Endodermal cell (in vitro differentiated cells): ENCODE results near the gene SIT1. TPM values are rescaled to one million over a fixed set of nuclear protein-coding genes. Genes with fewer than 3 reads are reported as not detected.

Experiments
- DNase-seq: peaks from one replicate; pipeline ENCODE4 v3.0.0-alpha.2; 2017
- H3K27ac ChIP-seq: 2 replicates; pipeline ENCODE4 v1.5.1; 2013; ENCODE audit warnings: mild to moderate bottlenecking, low read depth, low read length, moderate library complexity
- H3K27me3 ChIP-seq: 2 replicates; pipeline ENCODE4 v1.6.1; 2013; ENCODE audit warnings: mild to moderate bottlenecking, low read length, moderate library complexity; ENCODE audit not compliant: insufficient read depth, control insufficient read depth, poor library complexity, severe bottlenecking
- H3K36me3 ChIP-seq: 2 replicates; pipeline ENCODE4 v1.7.0; 2013; ENCODE audit warnings: mild to moderate bottlenecking, low read length, moderate library complexity; ENCODE audit not compliant: control insufficient read depth, insufficient read depth
- H3K4me1 ChIP-seq: one replicate; pipeline ENCODE4 v1.7.0; 2013; ENCODE audit warnings: low read length; ENCODE audit not compliant: control insufficient read depth, insufficient read depth
- H3K4me3 ChIP-seq: 2 replicates; pipeline ENCODE4 v1.5.1; 2013; ENCODE audit warnings: mild to moderate bottlenecking, low read length, moderate library complexity
- H3K9ac ChIP-seq: 2 replicates; pipeline ENCODE4 v1.6.1; 2013; ENCODE audit warnings: mild to moderate bottlenecking, low read length, moderate library complexity; ENCODE audit not compliant: poor library complexity, severe bottlenecking; ENCODE audit errors: extremely low read depth
- H3K9me3 ChIP-seq: 2 replicates; pipeline ENCODE4 v1.6.1; 2013; ENCODE audit warnings: mild to moderate bottlenecking, low read length, moderate library complexity; ENCODE audit not compliant: control insufficient read depth
- H3K27ac Mint-ChIP-seq: 2 replicates; pipeline ENCODE4 v1.8.0; 2020; ENCODE audit warnings: mixed read lengths
- H3K27me3 Mint-ChIP-seq: 2 replicates; pipeline ENCODE4 v1.8.0; 2021; ENCODE audit warnings: mild to moderate bottlenecking, mixed read lengths; ENCODE audit not compliant: insufficient read depth
- H3K36me3 Mint-ChIP-seq: 2 replicates; pipeline ENCODE4 v1.8.0; 2020; ENCODE audit warnings: low read depth, mixed read lengths
- H3K4me1 Mint-ChIP-seq: 2 replicates; pipeline ENCODE4 v1.8.0; 2020; ENCODE audit warnings: mixed read lengths
- H3K4me3 Mint-ChIP-seq: 2 replicates; pipeline ENCODE4 v1.8.0; 2020; ENCODE audit warnings: mild to moderate bottlenecking, moderate library complexity, mixed read lengths
- H3K9me3 Mint-ChIP-seq: 2 replicates; pipeline ENCODE4 v1.8.0; 2020; ENCODE audit warnings: mild to moderate bottlenecking, mixed read lengths
- WGBS, 2 experiments: methylation state at CpG; one replicate each; pipeline versions ENCODE4 v1.1.5 to v1.1.7; 2013; ENCODE audit warnings: missing lambda C conversion rate in 2 of 2, mixed read lengths in 1 of 2; ENCODE audit not compliant: insufficient coverage in 1 of 2, insufficient read length in 1 of 2; 5-methylcytosine and 5-hydroxymethylcytosine counted together
- total RNA-seq, 2 donors: library from RNA; stranded (reverse); fragmentation: NEBNext Ultra II Directional in 1 of 2; extraction: Animal tissue kit (Norgen Biotek cat#: 25700) in 1 of 2; gene quantifications; 2 replicates in 1 of 2; 3 replicates in 1 of 2; pipeline ENCODE4 v1.2.1, GENCODE V29; 2021
- TF ChIP-seq, protein P1 (sequence below): fragments of 200-600 bp; sonication (generic); conservative IDR thresholded peaks from 2 replicates; pipeline ENCODE4 v1.5.0; 2021; ENCODE audit warnings: antibody characterized with exemption, mild to moderate bottlenecking

The SIT1 gene
- total RNA-seq, 2 donors from 2014 or later: 0.22 TPM; not detected in 1

DNA sequence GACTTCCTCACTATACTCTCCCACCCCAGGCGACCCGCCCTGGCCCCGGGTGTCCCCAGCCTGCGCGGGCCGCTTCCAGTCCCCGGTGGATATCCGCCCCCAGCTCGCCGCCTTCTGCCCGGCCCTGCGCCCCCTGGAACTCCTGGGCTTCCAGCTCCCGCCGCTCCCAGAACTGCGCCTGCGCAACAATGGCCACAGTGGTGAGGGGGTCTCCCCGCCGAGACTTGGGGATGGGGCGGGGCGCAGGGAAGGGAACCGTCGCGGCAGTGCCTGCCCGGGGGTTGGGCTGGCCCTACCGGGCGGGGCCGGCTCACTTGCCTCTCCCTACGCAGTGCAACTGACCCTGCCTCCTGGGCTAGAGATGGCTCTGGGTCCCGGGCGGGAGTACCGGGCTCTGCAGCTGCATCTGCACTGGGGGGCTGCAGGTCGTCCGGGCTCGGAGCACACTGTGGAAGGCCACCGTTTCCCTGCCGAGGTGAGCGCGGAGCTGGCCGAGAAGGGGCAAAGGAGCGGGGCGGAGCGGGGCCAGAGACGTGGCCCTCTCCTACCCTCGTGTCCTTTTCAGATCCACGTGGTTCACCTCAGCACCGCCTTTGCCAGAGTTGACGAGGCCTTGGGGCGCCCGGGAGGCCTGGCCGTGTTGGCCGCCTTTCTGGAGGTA is 25.1 kb upstream of the SIT1 start:
- H3K9me3 ChIP-seq: no peaks in the 10 kb centered on the region
- peak overlapping the region; percentile 68 for H3K4me3 Mint-ChIP-seq
- peaks cover 24% of the 10 kb centered on the region for H3K27me3 Mint-ChIP-seq
- no peak overlapping the region for H3K9ac ChIP-seq
- peaks cover 18% of the 10 kb centered on the region for H3K27me3 ChIP-seq
- peak overlapping the region; percentile 61 for H3K27ac Mint-ChIP-seq
- TF ChIP-seq, protein P1, sequence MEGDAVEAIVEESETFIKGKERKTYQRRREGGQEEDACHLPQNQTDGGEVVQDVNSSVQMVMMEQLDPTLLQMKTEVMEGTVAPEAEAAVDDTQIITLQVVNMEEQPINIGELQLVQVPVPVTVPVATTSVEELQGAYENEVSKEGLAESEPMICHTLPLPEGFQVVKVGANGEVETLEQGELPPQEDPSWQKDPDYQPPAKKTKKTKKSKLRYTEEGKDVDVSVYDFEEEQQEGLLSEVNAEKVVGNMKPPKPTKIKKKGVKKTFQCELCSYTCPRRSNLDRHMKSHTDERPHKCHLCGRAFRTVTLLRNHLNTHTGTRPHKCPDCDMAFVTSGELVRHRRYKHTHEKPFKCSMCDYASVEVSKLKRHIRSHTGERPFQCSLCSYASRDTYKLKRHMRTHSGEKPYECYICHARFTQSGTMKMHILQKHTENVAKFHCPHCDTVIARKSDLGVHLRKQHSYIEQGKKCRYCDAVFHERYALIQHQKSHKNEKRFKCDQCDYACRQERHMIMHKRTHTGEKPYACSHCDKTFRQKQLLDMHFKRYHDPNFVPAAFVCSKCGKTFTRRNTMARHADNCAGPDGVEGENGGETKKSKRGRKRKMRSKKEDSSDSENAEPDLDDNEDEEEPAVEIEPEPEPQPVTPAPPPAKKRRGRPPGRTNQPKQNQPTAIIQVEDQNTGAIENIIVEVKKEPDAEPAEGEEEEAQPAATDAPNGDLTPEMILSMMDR: peak; percentile 39
- no peaks in the 10 kb centered on the region for H3K36me3 ChIP-seq
- H3K36me3 Mint-ChIP-seq: no peaks in the 10 kb centered on the region
- peaks cover 12% of the 10 kb centered on the region for H3K4me1 Mint-ChIP-seq
- DNase-seq: peak; percentile 95
- WGBS, 2 experiments: 16 to 21% methylated on average over 20 to 51 of the region's 51 CpGs
- H3K4me1 ChIP-seq: peaks cover 5% of the 10 kb centered on the region
- H3K9me3 Mint-ChIP-seq: no peaks in the 10 kb centered on the region
- peak overlapping the region; percentile 70 for H3K4me3 ChIP-seq
- no peak overlapping the region for H3K27ac ChIP-seq

GRCh38 chr9:35675204-35675603 is 24.5 kb upstream of the SIT1 start:
- H3K4me1 ChIP-seq: no peaks in the 10 kb centered on the region
- DNase-seq: no peak
- Mint-ChIP-seq H3K36me3 (no peaks in the 10 kb centered on the region), H3K9me3 (no peaks in the 10 kb centered on the region), H3K27me3 (peaks cover 24% of the 10 kb centered on the region), H3K4me3 (peak overlapping the region; percentile 68), H3K27ac (peak overlapping the region; percentile 44), H3K4me1 (peaks cover 5% of the 10 kb centered on the region)
- H3K9ac ChIP-seq: no peak overlapping the region
- 48 to 63% methylated on average over 13 of the region's 13 CpGs for WGBS, 2 experiments
- H3K27me3 ChIP-seq: peaks cover 18% of the 10 kb centered on the region
- no peaks in the 10 kb centered on the region for H3K36me3 ChIP-seq
- H3K27ac ChIP-seq: no peak overlapping the region
- no peaks in the 10 kb centered on the region for H3K9me3 ChIP-seq
- TF ChIP-seq, protein P1: no peak
- H3K4me3 ChIP-seq: peak overlapping the region; percentile 70

DNA sequence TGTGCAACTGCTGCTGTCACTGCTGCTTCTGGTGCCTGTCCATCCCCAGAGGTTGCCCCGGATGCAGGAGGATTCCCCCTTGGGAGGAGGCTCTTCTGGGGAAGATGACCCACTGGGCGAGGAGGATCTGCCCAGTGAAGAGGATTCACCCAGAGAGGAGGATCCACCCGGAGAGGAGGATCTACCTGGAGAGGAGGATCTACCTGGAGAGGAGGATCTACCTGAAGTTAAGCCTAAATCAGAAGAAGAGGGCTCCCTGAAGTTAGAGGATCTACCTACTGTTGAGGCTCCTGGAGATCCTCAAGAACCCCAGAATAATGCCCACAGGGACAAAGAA is 23.3 kb upstream of the SIT1 start:
- peaks cover 24% of the 10 kb centered on the region for H3K27me3 Mint-ChIP-seq
- Histone ChIP-seq H3K36me3 (no peaks in the 10 kb centered on the region), H3K4me3 (no peak overlapping the region), H3K27me3 (peaks cover 18% of the 10 kb centered on the region), H3K9me3 (no peaks in the 10 kb centered on the region), H3K9ac (no peak overlapping the region), H3K27ac (no peak overlapping the region), H3K4me1 (no peaks in the 10 kb centered on the region)
- H3K4me3 Mint-ChIP-seq: no peak overlapping the region
- no peak for DNase-seq
- H3K36me3 Mint-ChIP-seq: no peaks in the 10 kb centered on the region
- no peak overlapping the region for H3K27ac Mint-ChIP-seq
- H3K9me3 Mint-ChIP-seq: no peaks in the 10 kb centered on the region
- WGBS, 2 experiments: 85 to 100% methylated on average over 1 to 3 of the region's 3 CpGs
- TF ChIP-seq, protein P1: no peak
- H3K4me1 Mint-ChIP-seq: peaks cover 9% of the 10 kb centered on the region
